ENCODE measurements around the gene AUTS2. TPM values are rescaled to one million over a fixed set of nuclear protein-coding genes. Genes with fewer than 3 reads are reported as not detected.

The AUTS2 gene
- total and polyA plus RNA-seq, 11 donors: 3.4 to 14.0 (median 7.3) TPM

DNA sequence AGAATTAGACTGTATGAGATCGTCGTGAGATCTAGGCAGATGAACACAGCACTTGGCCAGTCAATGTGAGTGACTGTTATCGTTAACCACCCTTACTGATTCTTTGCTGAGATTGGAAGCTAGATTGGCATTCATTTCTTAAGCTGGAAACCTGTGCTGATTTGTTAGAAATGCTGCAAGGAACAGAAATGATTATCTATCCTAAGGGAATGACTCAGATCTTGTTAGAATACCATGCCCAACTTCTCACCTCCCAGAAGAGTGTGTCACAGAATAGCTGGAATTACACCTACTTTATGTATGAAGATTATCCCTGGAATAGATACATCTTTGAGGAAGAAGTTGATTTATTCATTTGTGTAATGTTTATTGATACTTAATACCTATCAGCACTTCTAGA lies 275.2 kb downstream of the AUTS2 start:
- no peaks in the 10 kb centered on the region for H3K9me3 ChIP-seq
- H3K27ac ChIP-seq: no peak overlapping the region
- DNase-seq (no peak), ATAC-seq (no peak)
- peaks cover 0 to 14% (median 9%) of the 10 kb centered on the region in 12 donors for H3K4me1 ChIP-seq
- intact Hi-C loops (cut with DNase I): no loop called here
- no peaks in the 10 kb centered on the region for H3K36me3 ChIP-seq
- TF ChIP-seq POLR2A (IDR thresholded peaks at IDR 0.05): no peak
- TF ChIP-seq, protein P1, sequence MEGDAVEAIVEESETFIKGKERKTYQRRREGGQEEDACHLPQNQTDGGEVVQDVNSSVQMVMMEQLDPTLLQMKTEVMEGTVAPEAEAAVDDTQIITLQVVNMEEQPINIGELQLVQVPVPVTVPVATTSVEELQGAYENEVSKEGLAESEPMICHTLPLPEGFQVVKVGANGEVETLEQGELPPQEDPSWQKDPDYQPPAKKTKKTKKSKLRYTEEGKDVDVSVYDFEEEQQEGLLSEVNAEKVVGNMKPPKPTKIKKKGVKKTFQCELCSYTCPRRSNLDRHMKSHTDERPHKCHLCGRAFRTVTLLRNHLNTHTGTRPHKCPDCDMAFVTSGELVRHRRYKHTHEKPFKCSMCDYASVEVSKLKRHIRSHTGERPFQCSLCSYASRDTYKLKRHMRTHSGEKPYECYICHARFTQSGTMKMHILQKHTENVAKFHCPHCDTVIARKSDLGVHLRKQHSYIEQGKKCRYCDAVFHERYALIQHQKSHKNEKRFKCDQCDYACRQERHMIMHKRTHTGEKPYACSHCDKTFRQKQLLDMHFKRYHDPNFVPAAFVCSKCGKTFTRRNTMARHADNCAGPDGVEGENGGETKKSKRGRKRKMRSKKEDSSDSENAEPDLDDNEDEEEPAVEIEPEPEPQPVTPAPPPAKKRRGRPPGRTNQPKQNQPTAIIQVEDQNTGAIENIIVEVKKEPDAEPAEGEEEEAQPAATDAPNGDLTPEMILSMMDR (IDR thresholded peaks at IDR 0.05): no peak
- WGBS, 4 donors: 93 to 97% (median 96%) methylated on average over 3 of the region's 3 CpGs
- no peak overlapping the region for H3K4me3 ChIP-seq
- no peaks in the 10 kb centered on the region for H3K27me3 ChIP-seq

DNA sequence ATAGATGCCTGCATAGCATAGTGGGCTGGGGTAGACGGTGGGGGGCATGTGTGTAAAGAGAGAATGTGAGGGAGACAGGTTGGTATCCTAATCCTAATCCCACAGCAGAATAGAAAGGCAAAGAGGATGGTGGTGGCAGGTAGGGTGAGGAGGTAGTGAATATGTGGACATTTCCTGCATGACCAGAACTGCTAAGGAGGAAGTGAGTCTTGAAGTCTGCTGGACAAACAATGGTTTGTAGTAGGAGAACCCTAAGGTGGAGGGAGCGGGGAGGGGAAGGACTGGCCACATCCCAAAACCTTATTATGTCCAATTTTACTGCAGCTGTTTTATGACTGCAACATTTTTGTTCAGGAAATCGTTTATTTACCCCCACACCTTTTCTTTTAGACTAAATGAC lies 279.7 kb downstream of the AUTS2 start:
- Histone ChIP-seq H3K36me3 (no peaks in the 10 kb centered on the region), H3K9me3 (no peaks in the 10 kb centered on the region), H3K27me3 (no peaks in the 10 kb centered on the region), H3K4me3 (no peak overlapping the region), H3K4me1 (peaks cover 0 to 5% (median 0%) of the 10 kb centered on the region in 12 donors), H3K27ac (no peak overlapping the region)
- DNase-seq: no peak
- TF ChIP-seq POLR2A (IDR thresholded peaks at IDR 0.05): no peak
- TF ChIP-seq, protein P1 (IDR thresholded peaks at IDR 0.05): no peak
- intact Hi-C loops (cut with DNase I): no loop called here
- WGBS, 4 donors: 67 to 79% (median 74%) methylated on average over 3 of the region's 3 CpGs
- ATAC-seq: peak in 1 of 4 donors; percentile 49

DNA sequence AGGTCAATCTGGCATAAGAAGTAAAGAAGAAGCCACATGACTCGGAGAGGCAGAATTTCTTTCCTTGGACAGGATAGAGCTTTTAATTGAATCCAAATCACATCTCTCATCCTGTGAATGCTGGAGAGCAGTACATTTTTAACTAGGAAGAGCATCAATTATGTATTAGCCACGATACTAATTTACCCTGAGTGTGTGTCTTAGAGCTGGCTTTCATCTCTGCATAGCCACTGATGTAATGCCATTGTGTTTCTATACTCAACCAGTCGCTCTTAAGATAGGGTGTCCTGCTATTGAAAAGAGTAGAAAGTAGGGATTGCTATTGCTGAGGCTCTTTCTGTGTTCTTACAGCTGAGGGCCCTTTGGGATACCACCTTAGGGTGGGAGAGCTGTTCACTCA lies 280.3 kb downstream of the AUTS2 start:
- intact Hi-C loops (cut with DNase I): no loop called here

DNA sequence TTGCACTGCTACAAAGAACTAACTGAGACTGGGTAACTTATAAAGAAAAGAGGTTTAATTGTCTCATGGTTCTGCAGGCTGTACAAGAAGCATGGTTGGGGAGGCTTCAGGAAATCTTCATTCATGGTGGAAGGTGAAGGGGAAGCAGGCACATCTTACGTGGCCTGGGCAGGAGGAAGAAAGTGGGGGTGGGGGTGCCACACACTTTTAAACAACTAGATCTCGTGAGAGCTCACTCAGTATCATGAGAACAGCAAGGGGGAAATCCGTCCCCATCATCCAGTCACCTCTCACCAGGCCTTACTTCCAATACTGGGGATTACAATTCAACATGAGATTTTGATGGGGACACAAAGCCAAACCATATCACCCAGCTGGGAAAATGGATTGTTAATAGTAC lies 281.7 kb downstream of the AUTS2 start:
- Histone ChIP-seq H3K27me3 (no peaks in the 10 kb centered on the region), H3K27ac (no peak overlapping the region), H3K9me3 (no peaks in the 10 kb centered on the region), H3K36me3 (no peaks in the 10 kb centered on the region), H3K4me1 (peaks cover 0 to 5% (median 0%) of the 10 kb centered on the region in 12 donors), H3K4me3 (no peak overlapping the region)
- DNase-seq (no peak), ATAC-seq (no peak)
- TF ChIP-seq POLR2A (IDR thresholded peaks at IDR 0.05): no peak
- TF ChIP-seq, protein P1 (IDR thresholded peaks at IDR 0.05): no peak
- intact Hi-C loops (cut with DNase I): no loop called here
- WGBS, 4 donors: 92 to 98% (median 96%) methylated on average over 3 of the region's 3 CpGs

More for the DNA sequence above, 280.3 kb downstream of the AUTS2 start:
- Histone ChIP-seq H3K9me3 (no peaks in the 10 kb centered on the region), H3K4me1 (peaks cover 0 to 5% (median 0%) of the 10 kb centered on the region in 12 donors), H3K4me3 (no peak overlapping the region), H3K27me3 (no peaks in the 10 kb centered on the region), H3K36me3 (no peaks in the 10 kb centered on the region), H3K27ac (no peak overlapping the region)
- no peak for ATAC-seq
- no peak for DNase-seq
- WGBS, 4 donors: 66 to 80% (median 73%) methylated on average over 3 of the region's 3 CpGs
- no peak for TF ChIP-seq POLR2A (IDR thresholded peaks at IDR 0.05)
- TF ChIP-seq, protein P1 (IDR thresholded peaks at IDR 0.05): no peak
